Bronchial epithelial cell (primary cell): ENCODE measurements around the gene ARHGAP28. TPM values are rescaled to one million over a fixed set of nuclear protein-coding genes. Genes with fewer than 3 reads are reported as not detected.

Experiments used
- DNase-seq: peaks from one replicate; pipeline ENCODE4 v3.0.0-alpha.2; 2010; ENCODE audit warnings: low read depth
- FAIRE-seq: peaks from 2 replicates; lab custom pipeline; 2011; peaks lifted over from hg19 to GRCh38; lab: Jason Lieb, UNC
- H3K27me3 ChIP-seq: 2 replicates; pipeline ENCODE4 v1.5.1; 2011; ENCODE audit warnings: low read length; ENCODE audit not compliant: control insufficient read depth, insufficient read depth
- H3K36me3 ChIP-seq: 2 replicates; pipeline ENCODE4 v1.5.1; 2011; ENCODE audit warnings: low read length; ENCODE audit not compliant: control insufficient read depth, insufficient read depth
- H3K4me3 ChIP-seq: 2 replicates; pipeline ENCODE4 v1.5.1; 2011; ENCODE audit warnings: mild to moderate bottlenecking, low read depth, low read length, control low read depth
- CTCF ChIP-seq: IDR thresholded peaks from 2 replicates; pipeline ENCODE4 v1.5.1; 2011; ENCODE audit warnings: mild to moderate bottlenecking, moderate library complexity, low read length, control low read depth, inconsistent platforms; ENCODE audit not compliant: insufficient read depth, severe bottlenecking
- total RNA-seq: library from RNA; depleted of rRNA; stranded (reverse); fragments of >200 nt; gene quantifications from 2 replicates; pipeline ENCODE4 v1.2.1, GENCODE V29; 2014

Gene ARHGAP28
- total RNA-seq, 1 donor from 2014 or later: 0.26 TPM

GRCh38 chr18:6719910-6720683, 9.4 kb upstream of the ARHGAP28 start:
- no peak overlapping the region for H3K4me3 ChIP-seq
- H3K36me3 ChIP-seq: no peaks in the 10 kb centered on the region
- no peak for FAIRE-seq
- no peak for TF ChIP-seq CTCF
- DNase-seq: no peak
- H3K27me3 ChIP-seq: no peaks in the 10 kb centered on the region

GRCh38 chr18:6721755-6722154, 7.8 kb upstream of the ARHGAP28 start:
- Histone ChIP-seq H3K36me3 (no peaks in the 10 kb centered on the region), H3K4me3 (no peak overlapping the region), H3K27me3 (no peaks in the 10 kb centered on the region)
- no peak for FAIRE-seq
- no peak for TF ChIP-seq CTCF
- no peak for DNase-seq

- DNase-seq (no peak), FAIRE-seq (no peak)
- Histone ChIP-seq H3K36me3 (no peaks in the 10 kb centered on the region), H3K27me3 (no peaks in the 10 kb centered on the region), H3K4me3 (no peak overlapping the region)
- TF ChIP-seq CTCF: no peak
Observed at GRCh38 chr18:6722690-6723089, 6.8 kb upstream of the ARHGAP28 start.

GRCh38 chr18:6724331-6724730, 5.2 kb upstream of the ARHGAP28 start:
- TF ChIP-seq CTCF: no peak
- no peak overlapping the region for H3K4me3 ChIP-seq
- FAIRE-seq (no peak), DNase-seq (no peak)
- no peaks in the 10 kb centered on the region for H3K27me3 ChIP-seq
- no peaks in the 10 kb centered on the region for H3K36me3 ChIP-seq

- H3K27me3 ChIP-seq: no peaks in the 10 kb centered on the region
- FAIRE-seq (no peak), DNase-seq (no peak)
- no peak overlapping the region for H3K4me3 ChIP-seq
- no peaks in the 10 kb centered on the region for H3K36me3 ChIP-seq
- TF ChIP-seq CTCF: no peak
Observed at GRCh38 chr18:6728331-6728730, 1.2 kb upstream of the ARHGAP28 start.
